IPS DF 6.9 (cell line): ENCODE data around the gene VPS4A.

Experiments used
- DNase-seq: peaks from one replicate; pipeline ENCODE4 v3.0.0-alpha.2; 2013; ENCODE audit warnings: low read depth, low spot score
- H3K27ac ChIP-seq: one replicate; pipeline ENCODE4 v1.5.1; 2013; ENCODE audit warnings: low read length, control low read depth
- H3K27me3 ChIP-seq: 2 replicates; pipeline ENCODE4 v1.6.1; 2013; ENCODE audit warnings: mild to moderate bottlenecking, low read length; ENCODE audit not compliant: control insufficient read depth, insufficient read depth
- H3K36me3 ChIP-seq: 2 replicates; pipeline ENCODE4 v1.6.1; 2013; ENCODE audit warnings: low read length; ENCODE audit not compliant: control insufficient read depth, insufficient read depth
- H3K4me1 ChIP-seq: 2 replicates; pipeline ENCODE4 v1.6.1; 2013; ENCODE audit warnings: low read length; ENCODE audit not compliant: control insufficient read depth, insufficient read depth
- H3K4me3 ChIP-seq: 2 replicates; pipeline ENCODE4 v1.5.1; 2013; ENCODE audit warnings: mild to moderate bottlenecking, low read length
- H3K9me3 ChIP-seq: 2 replicates; pipeline ENCODE4 v1.6.1; 2013; ENCODE audit warnings: low read length, inconsistent platforms; ENCODE audit not compliant: control insufficient read depth, insufficient read depth
- WGBS: extraction: QIAGEN DNeasy Blood & Tissue Kit; methylation state at CpG from one replicate; pipeline ENCODE4 v1.1.7; 2013; ENCODE audit warnings: mixed read lengths, missing lambda C conversion rate; ENCODE audit not compliant: insufficient read length, insufficient coverage; 5-methylcytosine and 5-hydroxymethylcytosine counted together

VPS4A gene

GRCh38 chr16:69366431-69366830 is 55.3 kb downstream of the VPS4A start:
- Histone ChIP-seq H3K4me3 (no peak overlapping the region), H3K36me3 (peaks cover 21% of the 10 kb centered on the region), H3K9me3 (no peaks in the 10 kb centered on the region), H3K27me3 (no peaks in the 10 kb centered on the region), H3K27ac (no peak overlapping the region), H3K4me1 (no peaks in the 10 kb centered on the region)
- DNase-seq = no peak
- no CpG with 5 or more reads among the region's 7 CpGs for WGBS

- Histone ChIP-seq H3K4me3 (no peak overlapping the region), H3K27ac (no peak overlapping the region), H3K27me3 (no peaks in the 10 kb centered on the region), H3K36me3 (peaks cover 21% of the 10 kb centered on the region), H3K9me3 (no peaks in the 10 kb centered on the region), H3K4me1 (no peaks in the 10 kb centered on the region)
- DNase-seq = no peak
- WGBS = no CpG with 5 or more reads among the region's 7 CpGs
Measured at GRCh38 chr16:69367980-69368379, 56.8 kb downstream of the VPS4A start.

- Histone ChIP-seq H3K9me3 (no peaks in the 10 kb centered on the region), H3K4me3 (no peak overlapping the region), H3K4me1 (no peaks in the 10 kb centered on the region), H3K27ac (no peak overlapping the region), H3K27me3 (no peaks in the 10 kb centered on the region), H3K36me3 (peaks cover 21% of the 10 kb centered on the region)
- no peak for DNase-seq
- WGBS = no CpG with 5 or more reads among the region's 4 CpGs
Measured at GRCh38 chr16:69368866-69369265, 57.7 kb downstream of the VPS4A start.

GRCh38 chr16:69371564-69371963 is 60.4 kb downstream of the VPS4A start:
- Histone ChIP-seq H3K27me3 (no peaks in the 10 kb centered on the region), H3K27ac (no peak overlapping the region), H3K4me1 (no peaks in the 10 kb centered on the region), H3K9me3 (no peaks in the 10 kb centered on the region), H3K4me3 (no peak overlapping the region), H3K36me3 (peaks cover 16% of the 10 kb centered on the region)
- DNase-seq = no peak
- no CpG with 5 or more reads among the region's 2 CpGs for WGBS

- no peak for DNase-seq
- WGBS = no CpG with 5 or more reads among the region's 1 CpG
- Histone ChIP-seq H3K4me1 (no peaks in the 10 kb centered on the region), H3K27me3 (no peaks in the 10 kb centered on the region), H3K4me3 (no peak overlapping the region), H3K9me3 (no peaks in the 10 kb centered on the region), H3K36me3 (peaks cover 7% of the 10 kb centered on the region), H3K27ac (no peak overlapping the region)
Measured at GRCh38 chr16:69373019-69373418, 61.9 kb downstream of the VPS4A start.
